ENCODE measurements around the gene P2RY1.
"Not testable (repeated sequence)": the region's sequence is repeated elsewhere in the genome, so short reads cannot be mapped to it uniquely, and the experiment has no call there.

Gene P2RY1

DNA sequence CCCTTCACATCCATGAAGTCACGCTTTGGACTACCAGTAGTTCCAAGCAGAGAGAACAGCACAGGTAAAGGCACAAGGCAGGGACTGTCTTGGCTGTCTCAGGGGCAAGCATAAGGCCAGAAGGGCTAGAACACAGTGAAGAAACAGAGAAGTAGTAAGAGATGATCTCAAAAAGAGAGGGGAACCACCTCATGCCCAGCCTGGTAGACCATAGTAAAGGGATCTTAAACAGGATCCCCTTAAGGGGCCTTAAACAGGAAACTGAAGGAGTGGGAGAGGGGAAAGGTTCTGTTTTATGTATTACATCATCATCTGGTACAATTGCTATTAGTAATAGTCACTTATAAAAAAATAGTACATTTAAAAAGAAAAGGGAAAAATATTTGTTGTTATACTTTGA lies 25.8 kb downstream of the P2RY1 start:
- Mint-ChIP-seq H3K27ac (no peak overlapping the region), H3K36me3 (ENCODE audit: low read depth) (no peaks in the 10 kb centered on the region), H3K4me3 (no peak overlapping the region), H3K9me3 (no peaks in the 10 kb centered on the region), H3K27me3 (ENCODE audit: low read depth, poor library complexity) (peaks cover 7% of the 10 kb centered on the region), H3K4me1 (no peaks in the 10 kb centered on the region)
- no peak for DNase-seq
- no peak for TF ChIP-seq CTCF (IDR thresholded peaks at IDR 0.05)

DNA sequence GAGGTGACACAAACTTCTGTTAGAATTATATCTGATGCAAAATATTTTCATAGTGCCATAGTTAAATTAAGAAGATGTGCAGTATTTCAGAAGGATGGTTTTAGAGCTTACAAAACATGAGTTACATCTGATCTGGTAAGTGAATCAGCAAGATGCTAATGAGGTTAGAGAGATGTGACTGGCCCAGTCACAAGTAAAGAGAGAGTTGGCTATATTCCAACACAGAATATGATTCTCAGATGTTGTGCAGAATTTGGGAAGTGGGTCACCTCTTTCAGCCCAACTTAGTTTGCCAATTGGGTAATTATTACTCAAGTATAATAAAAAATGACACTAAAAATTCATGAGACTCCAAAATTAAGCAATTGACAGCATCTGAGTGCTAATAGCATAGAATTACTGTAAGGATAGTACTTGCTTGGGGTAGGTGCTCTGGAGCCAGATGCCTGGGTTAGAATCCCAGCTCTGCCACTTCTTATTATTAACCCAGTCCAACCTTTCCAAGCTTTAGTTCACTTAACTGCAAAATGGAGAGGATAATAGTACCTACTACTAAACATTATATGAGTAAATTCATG lies 30.8 kb downstream of the P2RY1 start:
- no peak for TF ChIP-seq CTCF (IDR thresholded peaks at IDR 0.05)
- H3K4me3 Mint-ChIP-seq: no peak overlapping the region
- peaks cover 2% of the 10 kb centered on the region for H3K27me3 Mint-ChIP-seq (ENCODE audit: low read depth, poor library complexity)
- H3K27ac Mint-ChIP-seq: no peak overlapping the region
- no peak for DNase-seq
- no peaks in the 10 kb centered on the region for H3K4me1 Mint-ChIP-seq
- H3K36me3 Mint-ChIP-seq (ENCODE audit: low read depth): no peaks in the 10 kb centered on the region
- no peaks in the 10 kb centered on the region for H3K9me3 Mint-ChIP-seq

DNA sequence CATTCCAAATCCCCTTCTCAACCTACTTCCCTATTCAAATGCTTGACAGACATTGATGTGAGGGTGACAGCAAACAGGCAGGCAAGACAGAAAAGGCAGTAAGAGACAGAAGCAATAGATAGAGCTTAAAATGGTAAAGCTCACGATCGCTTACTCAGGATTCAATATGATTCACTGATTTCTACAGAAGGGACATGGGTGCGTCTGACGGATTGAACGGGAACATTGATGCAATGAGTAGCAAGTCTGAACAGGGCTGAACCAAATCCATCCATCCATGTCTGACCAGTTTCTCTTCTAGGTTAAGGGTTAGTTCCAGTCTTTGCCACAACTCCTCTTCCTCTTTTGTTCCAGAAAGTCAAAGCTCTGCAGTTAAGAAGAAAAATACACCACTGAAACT lies 35.1 kb downstream of the P2RY1 start:
- no peak overlapping the region for H3K27ac Mint-ChIP-seq
- peaks cover 7% of the 10 kb centered on the region for H3K9me3 Mint-ChIP-seq

GRCh38 chr3:152873314-152873713 lies 38.4 kb downstream of the P2RY1 start:
- not testable (repeated sequence) for H3K9me3 Mint-ChIP-seq; DNase-seq; H3K36me3 Mint-ChIP-seq (ENCODE audit: low read depth); H3K27me3 Mint-ChIP-seq (ENCODE audit: low read depth, poor library complexity); H3K4me1 Mint-ChIP-seq; H3K27ac Mint-ChIP-seq; H3K4me3 Mint-ChIP-seq

More for the DNA sequence above, 35.1 kb downstream of the P2RY1 start:
- DNase-seq: no peak
- Mint-ChIP-seq H3K4me1 (no peaks in the 10 kb centered on the region), H3K36me3 (ENCODE audit: low read depth) (no peaks in the 10 kb centered on the region), H3K4me3 (no peak overlapping the region), H3K27me3 (ENCODE audit: low read depth, poor library complexity) (no peaks in the 10 kb centered on the region)
- no peak for TF ChIP-seq CTCF (IDR thresholded peaks at IDR 0.05)

DNA sequence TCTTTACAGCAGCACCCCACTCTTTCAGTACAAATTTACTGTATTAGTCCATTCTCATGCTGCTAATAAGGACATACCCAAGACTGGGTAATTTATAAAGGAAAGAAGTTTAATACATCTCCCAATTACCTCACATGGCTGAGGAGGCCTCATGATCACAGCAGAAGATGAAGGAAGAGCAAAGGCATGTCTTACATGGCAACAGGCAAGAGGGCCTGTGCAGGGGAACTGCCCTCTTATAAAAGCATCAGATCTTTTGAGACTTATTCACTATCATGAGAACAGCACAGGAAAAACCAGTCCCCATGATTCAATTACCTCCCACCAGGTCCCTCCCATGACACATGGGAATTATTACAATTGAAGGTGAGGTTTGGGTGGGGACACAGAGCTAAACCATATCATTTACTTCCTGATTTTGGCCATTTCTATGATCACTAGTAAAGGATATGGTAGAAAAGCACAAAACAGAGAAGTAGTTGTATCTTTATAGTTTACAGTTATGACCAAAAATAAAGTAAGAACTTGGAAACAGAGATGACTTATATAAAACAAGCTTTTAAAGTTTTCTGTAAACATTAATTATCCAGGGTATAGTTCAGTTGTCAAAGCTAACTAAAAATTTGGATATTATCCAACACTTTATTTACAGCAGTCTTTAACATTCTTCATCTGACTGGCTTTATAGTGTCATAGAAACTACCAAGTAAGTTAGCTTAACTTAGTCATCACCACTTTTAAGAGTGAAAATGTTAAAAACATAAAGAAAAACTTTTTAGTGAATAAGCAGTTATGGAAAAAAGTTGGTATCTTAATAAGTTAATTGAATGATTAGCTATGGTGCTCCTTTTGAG lies 40.2 kb downstream of the P2RY1 start:
- Mint-ChIP-seq H3K27me3 (ENCODE audit: low read depth, poor library complexity) (peaks cover 3% of the 10 kb centered on the region), H3K9me3 (peaks cover 7% of the 10 kb centered on the region), H3K36me3 (ENCODE audit: low read depth) (no peaks in the 10 kb centered on the region), H3K4me3 (no peak overlapping the region), H3K4me1 (no peaks in the 10 kb centered on the region), H3K27ac (no peak overlapping the region)
- no peak for DNase-seq
- no peak for TF ChIP-seq CTCF (IDR thresholded peaks at IDR 0.05)

DNA sequence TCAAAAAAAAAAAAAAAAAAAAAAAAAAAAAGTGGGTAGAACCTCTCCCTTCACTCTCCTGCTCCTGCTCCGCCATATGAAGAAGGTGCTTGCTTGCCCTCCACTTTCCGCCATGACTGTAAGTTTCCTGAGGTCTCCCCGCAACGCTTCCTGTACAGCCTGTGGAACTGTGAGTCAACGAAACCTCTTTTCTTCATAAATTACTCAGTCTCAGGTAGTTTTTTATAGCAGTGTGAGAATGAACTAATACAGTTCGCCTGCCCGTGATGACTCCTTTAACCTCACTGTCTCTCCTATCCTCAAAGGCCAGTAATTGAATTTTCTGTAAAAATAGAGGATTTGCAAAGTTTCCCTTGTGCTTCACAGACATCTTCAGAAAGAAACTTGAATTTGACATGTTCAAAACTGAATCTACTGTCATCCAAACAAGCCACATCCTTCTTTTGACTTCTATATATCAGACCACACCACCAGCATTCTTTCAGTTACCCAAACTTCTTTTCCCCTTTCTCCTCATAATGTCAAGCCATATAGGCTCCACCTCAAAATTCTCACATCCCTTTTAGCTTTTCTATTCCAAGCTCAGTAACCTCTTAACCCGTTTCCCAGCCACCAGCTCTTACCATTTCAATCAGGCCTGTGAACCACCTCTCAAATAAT lies 44.3 kb downstream of the P2RY1 start:
- Mint-ChIP-seq H3K27me3 (ENCODE audit: low read depth, poor library complexity) (peaks cover 7% of the 10 kb centered on the region), H3K36me3 (ENCODE audit: low read depth) (no peaks in the 10 kb centered on the region), H3K9me3 (peaks cover 7% of the 10 kb centered on the region), H3K27ac (no peak overlapping the region), H3K4me1 (no peaks in the 10 kb centered on the region), H3K4me3 (no peak overlapping the region)
- TF ChIP-seq CTCF (IDR thresholded peaks at IDR 0.05): no peak
- DNase-seq: no peak
